Colonic mucosa (tissue), 4 donors: ENCODE data around the gene ITGB5. TPM values are rescaled to one million over a fixed set of nuclear protein-coding genes. Genes with fewer than 3 reads are reported as not detected.

Experiments used
- DNase-seq: peaks from one replicate; pipeline ENCODE4 v3.0.0-alpha.2; 2020
- H3K27ac ChIP-seq: fragments of 200-600 bp; one replicate; pipeline ENCODE4 v1.8.0; 2021
- H3K27me3 ChIP-seq: fragments of 200-600 bp; one replicate; pipeline ENCODE4 v1.8.0; 2021
- H3K36me3 ChIP-seq: fragments of 200-600 bp; one replicate; pipeline ENCODE4 v1.8.0; 2021
- H3K4me1 ChIP-seq: fragments of 200-600 bp; one replicate; pipeline ENCODE4 v1.8.0; 2021; ENCODE audit warnings: mild to moderate bottlenecking
- H3K4me3 ChIP-seq: fragments of 200-600 bp; one replicate; pipeline ENCODE4 v1.8.0; 2021
- H3K9ac ChIP-seq, 2 donors: one replicate each; pipeline ENCODE4 v1.7.0; 2013; ENCODE audit warnings: control low read depth in 2 of 2, low read depth in 2 of 2, low read length in 2 of 2
- H3K9me3 ChIP-seq: fragments of 200-600 bp; one replicate; pipeline ENCODE4 v1.8.0; 2021
- intact Hi-C: fragments of 100-400 bp; cut with DNase I; formaldehyde crosslinking; loops from one replicate; pipeline ENCODE4 v1.14.1; 2022
- total RNA-seq, 2 donors: library from RNA; stranded (reverse); fragmentation: NEBNext Ultra II Directional in 1 of 2; extraction: Animal tissue kit (Norgen Biotek cat#: 25700) in 1 of 2; gene quantifications; one replicate each; pipeline ENCODE4 v1.2.1, GENCODE V29; 2021
- TF ChIP-seq, protein P1 (sequence below): fragments of 200-600 bp; IDR thresholded peaks from one replicate; pipeline ENCODE4 v1.8.0; 2022; ENCODE audit warnings: antibody characterized with exemption, mild to moderate bottlenecking
- donor health status: healthy.
- donor health status: DM: no; HTN: no; CAD: no.
- donor health status: DM: no; HTN: no; CAD: no.

The ITGB5 gene
- total RNA-seq, 2 donors from 2014 or later = 74.4 to 74.8 TPM

- H3K4me3 ChIP-seq = no peak overlapping the region
- H3K4me1 ChIP-seq = no peaks in the 10 kb centered on the region
- H3K9me3 ChIP-seq = no peaks in the 10 kb centered on the region
- no peaks in the 10 kb centered on the region for H3K27me3 ChIP-seq
- no peaks in the 10 kb centered on the region for H3K36me3 ChIP-seq
- intact Hi-C loops = no loop called here
- H3K27ac ChIP-seq = no peak overlapping the region
- no peak overlapping the region for H3K9ac ChIP-seq
- TF ChIP-seq, protein P1, sequence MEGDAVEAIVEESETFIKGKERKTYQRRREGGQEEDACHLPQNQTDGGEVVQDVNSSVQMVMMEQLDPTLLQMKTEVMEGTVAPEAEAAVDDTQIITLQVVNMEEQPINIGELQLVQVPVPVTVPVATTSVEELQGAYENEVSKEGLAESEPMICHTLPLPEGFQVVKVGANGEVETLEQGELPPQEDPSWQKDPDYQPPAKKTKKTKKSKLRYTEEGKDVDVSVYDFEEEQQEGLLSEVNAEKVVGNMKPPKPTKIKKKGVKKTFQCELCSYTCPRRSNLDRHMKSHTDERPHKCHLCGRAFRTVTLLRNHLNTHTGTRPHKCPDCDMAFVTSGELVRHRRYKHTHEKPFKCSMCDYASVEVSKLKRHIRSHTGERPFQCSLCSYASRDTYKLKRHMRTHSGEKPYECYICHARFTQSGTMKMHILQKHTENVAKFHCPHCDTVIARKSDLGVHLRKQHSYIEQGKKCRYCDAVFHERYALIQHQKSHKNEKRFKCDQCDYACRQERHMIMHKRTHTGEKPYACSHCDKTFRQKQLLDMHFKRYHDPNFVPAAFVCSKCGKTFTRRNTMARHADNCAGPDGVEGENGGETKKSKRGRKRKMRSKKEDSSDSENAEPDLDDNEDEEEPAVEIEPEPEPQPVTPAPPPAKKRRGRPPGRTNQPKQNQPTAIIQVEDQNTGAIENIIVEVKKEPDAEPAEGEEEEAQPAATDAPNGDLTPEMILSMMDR = no peak
- DNase-seq = no peak
These were observed 36.0 kb downstream of the ITGB5 start for GRCh38 chr3:124851136-124851535.

DNA sequence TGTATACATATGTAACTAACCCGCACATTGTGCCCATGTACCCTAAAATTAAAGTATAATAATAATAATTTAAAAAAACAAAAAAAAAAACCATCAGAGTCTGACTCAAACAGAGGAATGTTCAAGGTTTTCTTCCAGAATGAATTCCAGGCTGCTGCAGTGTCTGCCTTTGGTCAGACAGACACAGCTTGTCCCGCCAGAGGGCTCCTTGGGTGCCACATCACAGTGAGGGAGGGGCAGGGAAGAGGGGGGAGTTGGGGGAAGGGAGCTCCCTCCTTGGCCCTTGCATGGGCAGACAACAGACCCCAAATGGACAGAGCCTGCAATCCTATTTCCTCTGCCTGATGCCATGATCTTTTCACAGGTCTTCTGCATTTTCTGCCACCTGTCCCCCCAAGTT lies 36.5 kb downstream of the ITGB5 start:
- H3K27ac ChIP-seq = no peak overlapping the region
- no peaks in the 10 kb centered on the region for H3K36me3 ChIP-seq
- no peak overlapping the region for H3K9ac ChIP-seq
- no peak overlapping the region for H3K4me3 ChIP-seq
- intact Hi-C loops = no loop called here
- H3K4me1 ChIP-seq = peaks cover 3% of the 10 kb centered on the region
- H3K27me3 ChIP-seq = no peaks in the 10 kb centered on the region
- no peaks in the 10 kb centered on the region for H3K9me3 ChIP-seq
- TF ChIP-seq, protein P1 = no peak
- no peak for DNase-seq

GRCh38 chr3:124850212-124850611 lies 37.0 kb downstream of the ITGB5 start:
- H3K27ac ChIP-seq = no peak overlapping the region
- TF ChIP-seq, protein P1 = no peak
- H3K4me1 ChIP-seq = peaks cover 5% of the 10 kb centered on the region
- H3K36me3 ChIP-seq = no peaks in the 10 kb centered on the region
- no peak for DNase-seq
- intact Hi-C loops = no loop called here
- no peaks in the 10 kb centered on the region for H3K27me3 ChIP-seq
- no peak overlapping the region for H3K9ac ChIP-seq
- H3K9me3 ChIP-seq = no peaks in the 10 kb centered on the region
- no peak overlapping the region for H3K4me3 ChIP-seq

DNA sequence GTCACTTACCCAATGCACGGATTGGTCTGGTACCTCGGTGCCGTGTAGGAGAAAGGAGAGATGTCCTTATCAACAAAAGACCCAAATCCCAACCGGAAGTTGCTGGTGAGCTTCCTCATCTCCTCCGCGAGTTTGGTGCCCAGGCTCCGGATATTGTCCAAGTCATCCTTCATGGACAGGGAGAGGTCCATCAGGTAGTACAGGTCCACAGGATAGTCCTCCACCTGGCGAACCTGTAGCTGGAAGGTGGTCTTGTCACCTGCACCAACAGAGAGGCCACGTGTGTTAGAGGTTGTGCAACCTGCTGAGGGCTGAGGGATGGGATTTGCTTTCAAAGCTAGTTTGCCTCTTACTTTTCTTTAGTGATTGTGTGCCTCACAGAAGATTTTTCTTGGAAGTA lies 38.9 kb downstream of the ITGB5 start:
- no peak for DNase-seq
- H3K4me1 ChIP-seq = peaks cover 13% of the 10 kb centered on the region
- H3K4me3 ChIP-seq = no peak overlapping the region
- no peaks in the 10 kb centered on the region for H3K9me3 ChIP-seq
- H3K27ac ChIP-seq = no peak overlapping the region
- no peaks in the 10 kb centered on the region for H3K27me3 ChIP-seq
- H3K9ac ChIP-seq = no peak overlapping the region
- TF ChIP-seq, protein P1 = no peak
- H3K36me3 ChIP-seq = no peaks in the 10 kb centered on the region
- intact Hi-C loops = no loop called here

DNA sequence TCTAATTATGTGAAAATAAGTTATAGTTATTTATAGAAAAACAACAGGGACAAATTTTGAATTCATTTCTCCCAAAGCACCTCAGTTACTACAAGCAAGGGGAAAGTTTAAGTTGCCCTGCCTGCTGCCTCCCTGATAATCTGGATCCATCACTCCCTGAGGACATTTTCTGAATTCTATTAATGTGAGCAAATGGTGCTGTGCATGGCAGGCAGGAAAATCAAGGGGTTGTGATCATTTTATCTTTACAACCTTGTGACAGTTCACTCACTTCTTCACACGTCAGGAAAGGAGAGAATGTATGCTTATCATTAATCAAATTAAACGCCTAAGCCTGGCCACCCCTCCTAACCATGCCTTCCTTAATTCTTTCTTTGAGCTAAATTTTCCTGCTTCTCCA lies 39.3 kb downstream of the ITGB5 start:
- intact Hi-C loops = no loop called here
- no peak for DNase-seq
- TF ChIP-seq, protein P1 = no peak
- H3K9ac ChIP-seq = no peak overlapping the region
- no peaks in the 10 kb centered on the region for H3K36me3 ChIP-seq
- H3K9me3 ChIP-seq = no peaks in the 10 kb centered on the region
- no peak overlapping the region for H3K4me3 ChIP-seq
- H3K4me1 ChIP-seq = peaks cover 13% of the 10 kb centered on the region
- H3K27me3 ChIP-seq = no peaks in the 10 kb centered on the region
- H3K27ac ChIP-seq = no peak overlapping the region

DNA sequence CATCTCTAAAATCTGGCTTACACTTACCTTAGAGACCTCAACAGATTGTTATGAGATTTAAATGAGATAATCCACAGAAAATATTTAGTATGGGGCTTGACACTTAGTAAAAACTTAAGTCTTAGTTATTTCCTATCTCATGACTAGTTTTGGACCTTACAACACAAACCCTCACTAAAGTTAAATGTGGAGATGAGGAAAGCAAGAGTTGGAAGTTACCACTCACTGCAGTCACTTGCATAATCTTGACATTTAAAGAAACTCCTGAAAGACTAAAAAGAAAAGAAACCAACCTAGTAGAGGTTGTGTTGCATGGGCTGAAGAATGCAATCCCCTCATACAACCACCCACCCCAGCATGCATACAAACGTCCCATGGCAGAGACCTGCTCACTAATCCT lies 40.1 kb downstream of the ITGB5 start:
- Histone ChIP-seq H3K9ac (no peak overlapping the region), H3K27me3 (no peaks in the 10 kb centered on the region), H3K4me3 (no peak overlapping the region), H3K36me3 (no peaks in the 10 kb centered on the region), H3K27ac (no peak overlapping the region), H3K4me1 (peaks cover 13% of the 10 kb centered on the region), H3K9me3 (no peaks in the 10 kb centered on the region)
- no peak for DNase-seq
- TF ChIP-seq, protein P1 = no peak
- intact Hi-C loops = no loop called here
